AG09319 (cell line): Measurements from ENCODE around the gene ALG14.

ENCODE experiments used
- DNase-seq: peaks from one replicate; pipeline ENCODE4 v3.0.0-alpha.2; 2010; ENCODE audit warnings: low read depth; ENCODE audit errors: extremely low read depth
- CTCF ChIP-seq: IDR thresholded peaks from 2 replicates; pipeline ENCODE4 v1.5.1; 2011; ENCODE audit warnings: low read depth, mild to moderate bottlenecking, inconsistent platforms, low read length, moderate library complexity

ALG14 gene

DNA sequence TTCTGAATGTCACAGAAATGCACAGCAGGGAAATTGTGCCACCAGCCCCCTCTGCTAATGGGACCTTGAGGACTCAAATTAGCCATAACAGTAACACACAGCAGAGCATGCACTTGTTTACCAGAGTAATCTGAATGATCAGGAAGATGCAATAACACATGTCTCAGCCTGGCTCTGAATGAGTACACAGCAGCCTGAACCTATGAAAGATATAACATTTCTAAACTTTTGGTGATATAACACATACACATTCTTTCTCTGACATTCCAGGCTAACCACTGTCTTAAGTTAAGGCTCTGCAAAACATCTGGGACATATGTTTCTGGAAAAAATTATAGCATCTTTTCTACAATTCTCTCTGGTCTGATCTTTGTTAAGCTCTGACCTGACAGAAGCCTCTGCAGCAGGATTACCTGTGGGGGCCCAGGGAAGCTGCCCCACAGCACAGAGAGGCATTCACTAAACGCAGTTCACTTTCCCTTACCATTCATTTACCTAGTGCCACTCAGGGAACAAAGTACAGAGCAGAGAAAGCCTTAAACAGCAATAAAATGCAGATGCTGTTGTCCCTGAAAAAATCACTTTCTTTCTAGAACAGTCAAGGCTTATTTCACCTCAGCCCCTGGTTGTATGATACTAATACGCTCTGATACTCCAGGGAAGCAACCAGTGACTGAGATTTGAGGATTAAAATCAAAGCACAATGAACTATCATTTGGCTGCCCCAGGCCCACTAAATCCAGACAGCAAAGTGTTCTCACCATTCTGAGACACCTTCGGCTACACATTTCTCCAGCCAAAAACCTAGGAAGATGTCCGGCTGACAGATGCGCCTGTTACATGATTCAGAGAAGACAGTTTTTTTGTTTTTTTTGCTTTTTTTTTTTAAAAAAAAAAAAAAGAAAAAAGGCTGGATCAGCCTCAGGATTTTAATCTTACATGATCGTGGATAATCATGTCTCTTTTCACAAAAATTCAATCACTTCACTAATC, 91.9 kb downstream of the ALG14 start:
- no peak for DNase-seq
- TF ChIP-seq CTCF: no peak

DNA sequence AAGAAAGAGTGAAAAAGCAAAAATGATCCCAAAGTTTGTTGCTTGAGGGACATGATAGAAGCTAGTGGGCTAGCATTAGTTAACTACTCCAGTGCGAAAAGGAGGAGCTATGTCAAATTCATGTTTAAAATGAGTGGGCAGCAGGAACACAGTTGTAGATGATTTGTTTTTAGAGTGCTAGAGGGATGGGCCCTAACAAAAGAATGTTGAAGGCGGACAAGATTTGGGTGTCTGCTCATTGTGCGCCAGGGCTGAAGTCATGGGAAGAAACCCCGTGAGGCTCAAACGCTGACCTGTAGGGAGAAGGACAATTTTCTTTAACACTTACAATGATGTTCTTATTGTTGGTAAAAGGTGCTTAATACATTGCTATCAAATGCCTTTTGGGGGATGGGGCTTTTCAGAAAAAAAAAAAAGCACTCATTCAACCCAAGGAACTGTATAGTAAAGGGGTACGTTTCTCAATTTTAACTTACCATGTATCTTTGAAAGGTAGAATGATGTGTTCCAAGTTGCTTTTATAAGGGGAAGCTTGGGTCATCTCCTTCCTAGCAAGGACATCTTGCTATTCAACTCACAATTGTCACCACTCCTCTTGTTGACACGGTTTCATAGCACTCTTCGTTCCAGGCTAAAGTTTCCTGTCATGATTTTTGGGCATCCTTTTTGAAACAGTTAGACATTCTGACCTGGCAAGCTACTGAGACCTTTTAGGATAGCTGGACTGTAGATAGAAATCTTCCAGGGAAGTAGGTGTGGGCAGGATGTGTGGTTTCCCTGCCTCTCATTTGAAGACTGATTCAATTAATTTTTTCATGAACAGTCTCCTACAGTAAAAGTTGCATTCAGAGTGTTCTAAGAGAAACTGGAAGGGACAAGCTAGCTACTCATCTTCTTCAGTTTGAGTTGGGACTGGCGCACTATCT, 92.8 kb downstream of the ALG14 start:
- no peak for DNase-seq
- no peak for TF ChIP-seq CTCF

DNA sequence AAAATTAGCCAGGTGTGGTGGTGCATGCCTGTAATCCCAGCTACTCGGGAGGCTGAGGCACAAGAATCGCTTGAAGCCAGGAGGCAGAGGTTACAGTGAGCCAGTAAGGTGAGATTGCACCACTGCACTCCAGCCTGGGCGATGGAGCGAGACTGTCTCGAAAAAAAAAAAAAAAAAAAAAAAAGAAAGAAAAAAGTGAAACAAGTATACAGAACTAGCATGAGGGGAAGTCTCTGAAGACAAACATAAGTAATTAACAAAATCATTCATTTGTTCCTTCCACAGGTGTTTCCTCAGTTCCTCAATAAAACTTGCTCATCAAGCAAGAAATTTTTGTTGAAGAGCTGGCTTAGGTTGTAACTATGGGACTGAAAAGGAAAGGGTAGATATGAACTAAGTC, 93.6 kb downstream of the ALG14 start:
- DNase-seq: no peak
- no peak for TF ChIP-seq CTCF

DNA sequence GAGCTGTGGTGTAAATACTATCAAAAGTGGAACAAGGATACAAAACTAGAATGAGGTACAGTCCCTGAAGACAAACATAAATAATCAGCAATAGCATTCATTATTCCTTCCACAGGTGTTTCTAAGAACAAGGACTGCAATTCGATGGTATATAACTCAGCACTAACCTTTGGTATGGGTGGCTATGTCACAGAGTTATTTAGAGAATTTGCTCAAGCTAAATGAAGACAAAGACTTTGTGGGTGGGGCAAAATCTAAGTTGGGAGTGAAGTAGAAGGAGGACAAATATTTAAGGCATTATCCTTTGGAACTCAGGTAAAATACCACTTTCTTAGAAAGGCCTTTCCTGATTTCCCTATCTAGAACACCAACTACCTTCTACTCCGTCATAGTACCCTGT, 94.3 kb downstream of the ALG14 start:
- no peak for DNase-seq
- TF ChIP-seq CTCF: no peak

DNA sequence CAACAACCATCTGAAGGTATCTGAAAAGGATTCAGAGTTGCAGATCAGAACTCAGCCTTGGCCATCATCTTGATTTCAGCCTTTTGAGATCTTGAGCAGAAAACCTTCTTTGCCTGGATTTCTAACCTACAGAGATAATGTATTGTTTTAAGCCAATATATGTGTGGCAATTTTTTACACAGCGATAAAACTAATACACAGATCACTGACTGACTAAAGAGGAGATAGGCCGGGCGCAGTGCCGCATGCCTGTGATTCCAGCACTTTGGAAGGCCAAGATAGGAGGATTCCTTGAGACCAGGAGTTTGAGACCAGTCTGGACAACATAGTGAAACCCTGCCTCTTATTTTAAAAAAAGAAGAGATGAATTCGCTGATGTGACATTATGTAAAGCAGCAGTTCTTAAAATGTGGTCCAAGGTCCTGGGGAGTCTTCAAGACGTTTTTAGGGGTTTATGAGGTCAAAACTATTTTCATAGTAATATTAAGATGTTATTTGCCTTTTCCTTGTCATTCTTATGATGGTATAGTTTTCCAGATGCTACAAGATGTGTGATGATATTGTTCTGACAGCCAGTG, 95.7 kb downstream of the ALG14 start:
- no peak for TF ChIP-seq CTCF
- DNase-seq: no peak

DNA sequence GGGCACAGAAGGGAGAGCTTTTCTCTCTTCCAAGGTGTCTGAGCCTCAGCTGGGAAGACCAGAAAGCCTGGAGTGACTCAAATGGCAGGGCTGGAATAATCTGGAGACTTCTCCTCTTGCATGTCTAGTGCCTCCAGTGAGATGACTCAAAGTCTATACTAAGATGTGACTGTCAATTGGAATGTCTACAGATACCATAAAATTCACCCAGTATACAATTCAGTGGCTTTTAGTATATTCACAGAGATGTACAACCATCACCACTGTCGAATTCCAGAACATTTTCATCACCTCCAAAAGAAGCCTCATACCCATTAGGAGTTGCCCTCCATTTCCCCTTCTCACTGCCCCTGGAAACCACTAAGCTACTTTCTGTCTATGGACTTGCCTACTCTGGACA, 97.9 kb downstream of the ALG14 start:
- TF ChIP-seq CTCF: no peak
- DNase-seq: no peak

DNA sequence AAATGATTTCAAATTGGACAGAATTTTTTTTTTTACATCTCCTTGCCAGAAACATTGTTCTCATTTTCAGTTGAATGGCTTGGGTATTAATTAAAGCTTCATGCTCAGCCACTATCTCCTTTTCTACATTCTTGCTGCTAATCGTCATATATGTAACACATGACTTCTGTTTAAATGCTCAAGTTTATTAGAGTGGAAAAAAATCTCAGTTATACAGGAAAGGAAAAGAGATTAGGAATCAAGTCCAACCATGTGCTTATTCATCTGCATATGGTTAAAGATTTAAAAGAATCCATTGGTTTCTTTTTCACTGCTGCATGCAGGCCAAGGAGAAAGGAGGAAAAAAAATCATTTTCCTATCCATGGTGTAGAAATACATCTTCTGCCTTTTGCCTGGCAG, 98.5 kb downstream of the ALG14 start:
- TF ChIP-seq CTCF: no peak
- peak; percentile 44 for DNase-seq
